GM12878 (cell line): Measurements from ENCODE around the gene CAMK4. TPM values are rescaled to one million over a fixed set of nuclear protein-coding genes. Genes with fewer than 3 reads are reported as not detected.

Experiments used
- ATAC-seq: fragments of 200-7000 bp; cut with Tn5 transposase; 3 replicates; pipeline ENCODE4 v1.9.1; 2020; ENCODE audit warnings: mild to moderate bottlenecking, moderate library complexity
- BruUV-seq: library from RNA; stranded (reverse); fragments of 400-500 nt; replicated peaks from 2 replicates; lab custom pipeline; 2021; lab: Mats Ljungman, UMichigan
- CTCF ChIA-PET: fragments of 300-600 bp; sonication (Branson Sonifier 250); formaldehyde crosslinking; extraction: SDS; loops from one replicate; lab custom pipeline; 2021; ENCODE audit warnings: inconsistent platforms; lab: Yijun Ruan, JAX
- POLR2A ChIA-PET: fragments of 350-600 bp; formaldehyde crosslinking; extraction: SDS; loops from one replicate; lab custom pipeline; 2021; ENCODE audit warnings: inconsistent platforms; lab: Charles Lee
- RAD21 ChIA-PET: fragments of 300-600 bp; sonication (Branson Sonifier 250); formaldehyde crosslinking; loops from one replicate; lab custom pipeline; 2023; ENCODE audit warnings: antibody characterized with exemption; ENCODE audit not compliant: unreplicated experiment; lab: Charles Lee
- SMC1A ChIA-PET: fragments of 300-600 bp; sonication (Branson Sonifier 250); formaldehyde crosslinking; loops from one replicate; lab custom pipeline; 2023; ENCODE audit not compliant: unreplicated experiment, uncharacterized antibody; lab: Charles Lee
- DNase-seq: peaks from one replicate; pipeline ENCODE4 v3.0.0-alpha.2; 2011; ENCODE audit warnings: low read depth, low spot score
- FAIRE-seq: peaks from 3 replicates; lab custom pipeline; 2011; peaks lifted over from hg19 to GRCh38; lab: Jason Lieb, UNC
- H2AFZ ChIP-seq: 2 replicates; pipeline ENCODE4 v1.6.0; 2011; ENCODE audit warnings: low read depth, low read length, control low read depth; ENCODE audit not compliant: control insufficient read depth
- H3K27ac ChIP-seq: 2 replicates; pipeline ENCODE4 v1.5.1; 2011; ENCODE audit warnings: control low read depth; ENCODE audit not compliant: control insufficient read depth, insufficient read depth
- H3K27me3 ChIP-seq, 2 experiments: replicated peaks in 1 of 2; 2 replicates each; pipeline versions ENCODE4 v1.6.0 to v1.6.1; 2011; ENCODE audit warnings: low read length in 1 of 2; ENCODE audit not compliant: control insufficient read depth in 2 of 2, insufficient read depth in 2 of 2
- H3K36me3 ChIP-seq, 2 experiments: 2 replicates each; pipeline ENCODE4 v1.5.1; 2011; ENCODE audit warnings: low read length in 1 of 2; ENCODE audit not compliant: control insufficient read depth in 2 of 2, insufficient read depth in 2 of 2
- H3K4me1 ChIP-seq: 2 replicates; pipeline ENCODE4 v1.6.1; 2011; ENCODE audit warnings: mild to moderate bottlenecking, low read length, moderate library complexity, mixed read lengths; ENCODE audit not compliant: control insufficient read depth, insufficient read depth
- H3K4me2 ChIP-seq: 2 replicates; pipeline ENCODE4 v1.6.0; 2011; ENCODE audit warnings: control low read depth; ENCODE audit not compliant: control insufficient read depth, insufficient read depth
- H3K4me3 ChIP-seq: fragments of 200-600 bp; sonication (generic); 2 replicates; pipeline ENCODE4 v1.5.1; 2016
- H3K79me2 ChIP-seq: 2 replicates; pipeline ENCODE4 v1.6.0; 2011; ENCODE audit warnings: low read length; ENCODE audit not compliant: control insufficient read depth, insufficient read depth
- H3K9ac ChIP-seq: 2 replicates; pipeline ENCODE4 v1.8.0; 2011; ENCODE audit warnings: low read length, control low read depth, mixed read lengths; ENCODE audit not compliant: control insufficient read depth, insufficient read depth
- H3K9me3 ChIP-seq: replicated peaks from 3 replicates; pipeline ENCODE4 v1.5.1; 2011; ENCODE audit warnings: mild to moderate bottlenecking, low read length; ENCODE audit not compliant: control insufficient read depth, insufficient read depth
- H4K20me1 ChIP-seq: 2 replicates; pipeline ENCODE4 v1.6.0; 2011; ENCODE audit not compliant: control insufficient read depth, insufficient read depth
- BHLHE40 ChIP-seq, 2 experiments: fragments of 450-650 bp in 1 of 2; IDR thresholded peaks; 2 replicates each; pipeline ENCODE4 v1.6.1; 2011 to 2017; ENCODE audit warnings: low read depth in 2 of 2, borderline replicate concordance in 1 of 2, improper control_type of control experiment in 1 of 2, low read length in 1 of 2, mild to moderate bottlenecking in 1 of 2
- CBX3 ChIP-seq: fragments of 200-600 bp; sonication (generic); IDR thresholded peaks from 2 replicates; pipeline ENCODE4 v1.6.1; 2016; ENCODE audit warnings: low read depth, borderline replicate concordance
- IKZF2 ChIP-seq, 2 experiments: fragments of 450-650 bp; IDR thresholded peaks; 2 replicates each; pipeline ENCODE4 v1.6.1; 2017; ENCODE audit warnings: mild to moderate bottlenecking in 2 of 2, moderate library complexity in 2 of 2
- KAT2A ChIP-seq: conservative IDR thresholded peaks from 2 replicates; pipeline ENCODE4 v1.6.1; 2011; ENCODE audit warnings: low read depth, low read length; ENCODE audit not compliant: control insufficient read depth
- KLF5 ChIP-seq: fragments of 450-650 bp; IDR thresholded peaks from 2 replicates; pipeline ENCODE4 v1.6.1; 2014; ENCODE audit warnings: mild to moderate bottlenecking; ENCODE audit not compliant: partially characterized antibody
- PBX3 ChIP-seq: IDR thresholded peaks from 2 replicates; pipeline ENCODE4 v1.6.1; 2011; ENCODE audit warnings: mild to moderate bottlenecking, low read depth, low read length, moderate library complexity; ENCODE audit not compliant: insufficient replicate concordance
- POU2F2 ChIP-seq: IDR thresholded peaks from 3 replicates; pipeline ENCODE4 v1.6.1; 2011; ENCODE audit warnings: low read depth, mild to moderate bottlenecking, low read length, borderline replicate concordance
- SRF ChIP-seq, 2 experiments: IDR thresholded peaks; 2 replicates each; pipeline ENCODE4 v1.6.1; 2011; ENCODE audit warnings: low read depth in 2 of 2, low read length in 2 of 2, mild to moderate bottlenecking in 1 of 2, moderate library complexity in 1 of 2
- STAT1 ChIP-seq: fragments of 450-650 bp; conservative IDR thresholded peaks from 2 replicates; pipeline ENCODE4 v1.6.1; 2014; ENCODE audit warnings: antibody characterized with exemption, mild to moderate bottlenecking
- USF2 ChIP-seq: IDR thresholded peaks from 2 replicates; pipeline ENCODE4 v1.6.1; 2011; ENCODE audit warnings: low read depth, low read length, improper control_type of control experiment, borderline replicate concordance
- ZBED1 ChIP-seq: IDR thresholded peaks from 2 replicates; pipeline ENCODE4 v1.6.1; 2016; ENCODE audit warnings: borderline replicate concordance
- ZZZ3 ChIP-seq: IDR thresholded peaks from 2 replicates; pipeline ENCODE4 v1.6.1; 2011; ENCODE audit warnings: low read depth; ENCODE audit not compliant: control insufficient read depth, insufficient read length
- WGBS: methylation state at CpG from one replicate; pipeline ENCODE4 v1.1.6; 2016; ENCODE audit warnings: low lambda C conversion rate; ENCODE audit not compliant: insufficient replicate concordance, insufficient coverage; ENCODE audit errors: missing lambda C conversion rate; 5-methylcytosine and 5-hydroxymethylcytosine counted together
- in situ Hi-C: fragments of 300-500 bp; cut with MboI; formaldehyde crosslinking; loops from 9 replicates; pipeline ENCODE4 v1.14.3; 2018; ENCODE audit warnings: mixed read lengths
- intact Hi-C: fragments of 100-400 bp; cut with micrococcal nuclease; formaldehyde crosslinking; loops from one replicate; pipeline ENCODE4 v1.14.2; 2022; ENCODE audit not compliant: unreplicated experiment
- polyA plus RNA-seq, 11 experiments: library from polyadenylated mRNA; depleted of rRNA in 4 of 11; unstranded in 6 of 11; stranded (reverse) in 5 of 11; fragments of >200 nt; fragmentation: Nextera tagmentation in 4 of 11; fragmentation: Illumina TruSeq in 1 of 11; extraction: Ambion mirVana in 4 of 11; extraction: Trizol in 1 of 11; gene quantifications; 1 replicate in 1 of 11; 2 replicates in 10 of 11; pipeline versions ENCODE4 v1.2.1 to v1.2.3, GENCODE V29; 2011 to 2016; ENCODE audit warnings: inconsistent platforms in 2 of 11, missing spikeins in 2 of 11, low read depth in 1 of 11
- total RNA-seq, 4 experiments: library from RNA; depleted of rRNA in 3 of 4; stranded (reverse); fragments of >200 nt in 3 of 4; fragmentation: Illumina TruSeq in 1 of 4; extraction: Trizol in 1 of 4; gene quantifications; 2 replicates each; pipeline versions ENCODE4 v1.2.1 to v1.2.3, GENCODE V29; 2013 to 2021
- TF ChIP-seq, protein P1 (sequence below): IDR thresholded peaks from 2 replicates; pipeline ENCODE4 v1.6.1; 2011; ENCODE audit warnings: borderline replicate concordance, low read depth, mild to moderate bottlenecking, moderate library complexity, mixed read lengths, low read length; ENCODE audit not compliant: insufficient read depth; ENCODE audit errors: extremely low read length
- TF ChIP-seq, protein P2 (sequence below): IDR thresholded peaks from 2 replicates; pipeline ENCODE4 v1.6.1; 2012; ENCODE audit warnings: improper control_type of control experiment, low read depth, low read length; ENCODE audit not compliant: insufficient replicate concordance

CAMK4 gene
- total and polyA plus RNA-seq, 10 of the 15 experiments (the other 5 are each of a cell fraction or from before 2014, with no cell fraction given): 13.3 to 51.9 (median 35.3) TPM

DNA sequence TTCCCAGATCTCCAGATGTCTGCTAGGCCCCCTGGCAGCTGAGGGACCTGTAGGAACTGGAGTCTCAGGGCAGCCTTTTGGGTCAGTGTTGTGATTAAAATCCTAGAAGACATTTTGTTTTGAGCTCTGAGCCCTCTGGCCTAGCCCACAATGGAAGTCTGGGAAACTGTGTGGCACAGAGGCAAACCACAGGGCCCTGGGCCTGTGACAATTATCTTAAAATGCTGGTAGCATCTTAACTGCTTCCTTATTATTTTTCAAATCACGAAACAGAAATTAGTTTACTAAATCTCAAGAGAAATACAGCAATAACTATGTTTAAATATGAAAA lies 162.6 kb downstream of the CAMK4 start:
- POLR2A ChIA-PET: interaction anchor here (0.9 kb wide), 1 partner anchor 132 kb away, joined by 3 read pairs; no protein-coding TSS in a partner anchor
- CTCF ChIA-PET: interaction anchor here (1.0 to 1.9 kb wide), 2 partner anchors 10 to 230 kb away, joined by 4 to 5 read pairs; no protein-coding TSS in a partner anchor
- intact Hi-C loops: no loop called here
- Histone ChIP-seq H4K20me1 (no peaks in the 10 kb centered on the region), H3K9ac (no peak overlapping the region), H3K27ac (no peak overlapping the region), H3K4me3 (no peak overlapping the region), H3K79me2 (no peaks in the 10 kb centered on the region), H3K4me2 (no peak overlapping the region), H3K27me3 (no peaks in the 10 kb centered on the region), H2AFZ (no peak overlapping the region), H3K9me3 (no peaks in the 10 kb centered on the region), H3K4me1 (no peaks in the 10 kb centered on the region), H3K36me3 (peaks cover 0 to 7% of the 10 kb centered on the region in 2 experiments; a peak in 1 of 4 replicates)
- ATAC-seq (no peak), FAIRE-seq (no peak), DNase-seq (no peak)
- no TSS peak for BruUV-seq
- WGBS: 100% methylated on average over 1 of the region's 1 CpG
- RAD21 ChIA-PET: no interaction called here
- SMC1A ChIA-PET: interaction anchor here (0.9 to 1.9 kb wide), 5 partner anchors 8 to 107 kb away, joined by 3 to 8 read pairs (median 4); no protein-coding TSS in a partner anchor
- in situ Hi-C loops: no loop called here
- TF ChIP-seq, protein P1, sequence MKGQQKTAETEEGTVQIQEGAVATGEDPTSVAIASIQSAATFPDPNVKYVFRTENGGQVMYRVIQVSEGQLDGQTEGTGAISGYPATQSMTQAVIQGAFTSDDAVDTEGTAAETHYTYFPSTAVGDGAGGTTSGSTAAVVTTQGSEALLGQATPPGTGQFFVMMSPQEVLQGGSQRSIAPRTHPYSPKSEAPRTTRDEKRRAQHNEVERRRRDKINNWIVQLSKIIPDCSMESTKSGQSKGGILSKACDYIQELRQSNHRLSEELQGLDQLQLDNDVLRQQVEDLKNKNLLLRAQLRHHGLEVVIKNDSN: no peak
- TF ChIP-seq ZZZ3 (no peak), KAT2A (no peak), ZBED1 (no peak), POU2F2 (no peak), IKZF2 (IDR thresholded peaks at IDR 0.05) (no peak), PBX3 (no peak), BHLHE40 (IDR thresholded peaks at IDR 0.05; ENCODE audit: borderline replicate concordance in 1 of 2, low read depth in 2 of 2, low read length in 1 of 2) (no peak), STAT1 (no peak), CBX3 (no peak), KLF5 (no peak), SRF (IDR thresholded peaks at IDR 0.05; ENCODE audit: low read depth in 2 of 2, low read length in 2 of 2) (no peak), USF2 (no peak)
- TF ChIP-seq, protein P2, sequence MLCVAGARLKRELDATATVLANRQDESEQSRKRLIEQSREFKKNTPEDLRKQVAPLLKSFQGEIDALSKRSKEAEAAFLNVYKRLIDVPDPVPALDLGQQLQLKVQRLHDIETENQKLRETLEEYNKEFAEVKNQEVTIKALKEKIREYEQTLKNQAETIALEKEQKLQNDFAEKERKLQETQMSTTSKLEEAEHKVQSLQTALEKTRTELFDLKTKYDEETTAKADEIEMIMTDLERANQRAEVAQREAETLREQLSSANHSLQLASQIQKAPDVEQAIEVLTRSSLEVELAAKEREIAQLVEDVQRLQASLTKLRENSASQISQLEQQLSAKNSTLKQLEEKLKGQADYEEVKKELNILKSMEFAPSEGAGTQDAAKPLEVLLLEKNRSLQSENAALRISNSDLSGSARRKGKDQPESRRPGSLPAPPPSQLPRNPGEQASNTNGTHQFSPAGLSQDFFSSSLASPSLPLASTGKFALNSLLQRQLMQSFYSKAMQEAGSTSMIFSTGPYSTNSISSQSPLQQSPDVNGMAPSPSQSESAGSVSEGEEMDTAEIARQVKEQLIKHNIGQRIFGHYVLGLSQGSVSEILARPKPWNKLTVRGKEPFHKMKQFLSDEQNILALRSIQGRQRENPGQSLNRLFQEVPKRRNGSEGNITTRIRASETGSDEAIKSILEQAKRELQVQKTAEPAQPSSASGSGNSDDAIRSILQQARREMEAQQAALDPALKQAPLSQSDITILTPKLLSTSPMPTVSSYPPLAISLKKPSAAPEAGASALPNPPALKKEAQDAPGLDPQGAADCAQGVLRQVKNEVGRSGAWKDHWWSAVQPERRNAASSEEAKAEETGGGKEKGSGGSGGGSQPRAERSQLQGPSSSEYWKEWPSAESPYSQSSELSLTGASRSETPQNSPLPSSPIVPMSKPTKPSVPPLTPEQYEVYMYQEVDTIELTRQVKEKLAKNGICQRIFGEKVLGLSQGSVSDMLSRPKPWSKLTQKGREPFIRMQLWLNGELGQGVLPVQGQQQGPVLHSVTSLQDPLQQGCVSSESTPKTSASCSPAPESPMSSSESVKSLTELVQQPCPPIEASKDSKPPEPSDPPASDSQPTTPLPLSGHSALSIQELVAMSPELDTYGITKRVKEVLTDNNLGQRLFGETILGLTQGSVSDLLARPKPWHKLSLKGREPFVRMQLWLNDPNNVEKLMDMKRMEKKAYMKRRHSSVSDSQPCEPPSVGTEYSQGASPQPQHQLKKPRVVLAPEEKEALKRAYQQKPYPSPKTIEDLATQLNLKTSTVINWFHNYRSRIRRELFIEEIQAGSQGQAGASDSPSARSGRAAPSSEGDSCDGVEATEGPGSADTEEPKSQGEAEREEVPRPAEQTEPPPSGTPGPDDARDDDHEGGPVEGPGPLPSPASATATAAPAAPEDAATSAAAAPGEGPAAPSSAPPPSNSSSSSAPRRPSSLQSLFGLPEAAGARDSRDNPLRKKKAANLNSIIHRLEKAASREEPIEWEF: no peak
